ENCODE data around the gene RAD51AP2. TPM values are rescaled to one million over a fixed set of nuclear protein-coding genes. Genes with fewer than 3 reads are reported as not detected.

RAD51AP2 gene
- total RNA-seq, 1 donor, result not detected

DNA sequence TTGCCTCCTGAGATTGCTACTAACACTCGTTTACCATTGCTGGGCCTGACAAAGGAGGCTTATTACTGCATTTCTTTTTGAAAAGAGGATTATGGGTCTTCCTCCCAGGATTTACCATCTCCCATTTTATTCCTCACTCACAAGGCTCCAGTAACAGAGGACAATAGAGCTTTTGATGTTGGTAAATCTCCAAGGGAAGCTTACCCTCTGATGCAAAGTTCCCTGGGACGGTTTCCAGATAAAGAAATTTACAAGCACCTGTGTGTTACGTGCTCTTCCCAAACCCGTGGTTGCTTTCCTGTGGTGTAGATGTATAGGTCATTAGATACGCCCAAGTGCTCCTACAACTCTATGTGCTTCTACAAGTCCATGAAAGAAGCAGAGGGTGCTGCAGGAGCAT, 39.4 kb upstream of the RAD51AP2 start:
- Histone ChIP-seq H3K36me3 (ENCODE audit: insufficient read depth, low read length) (no peaks in the 10 kb centered on the region), H3K27me3 (ENCODE audit: insufficient read depth, low read length) (peaks cover 2% of the 10 kb centered on the region), H3K4me2 (ENCODE audit: insufficient read depth, low read length) (no peak overlapping the region), H3K4me1 (ENCODE audit: insufficient read depth, low read length) (no peaks in the 10 kb centered on the region), H3K27ac (ENCODE audit: low read depth, low read length) (no peak overlapping the region), H3K4me3 (ENCODE audit: insufficient read depth, low read length) (no peak overlapping the region), H3K9me3 (ENCODE audit: low read depth, low read length) (no peaks in the 10 kb centered on the region), H4K20me1 (ENCODE audit: insufficient read depth, low read length) (no peaks in the 10 kb centered on the region), H2AFZ (ENCODE audit: low read length) (no peak overlapping the region), H3K79me2 (ENCODE audit: insufficient read depth, low read length) (no peaks in the 10 kb centered on the region)
- DNase-seq (ENCODE audit: insufficient read length, low spot score, missing footprints), result no peak
- TF ChIP-seq, protein P1, sequence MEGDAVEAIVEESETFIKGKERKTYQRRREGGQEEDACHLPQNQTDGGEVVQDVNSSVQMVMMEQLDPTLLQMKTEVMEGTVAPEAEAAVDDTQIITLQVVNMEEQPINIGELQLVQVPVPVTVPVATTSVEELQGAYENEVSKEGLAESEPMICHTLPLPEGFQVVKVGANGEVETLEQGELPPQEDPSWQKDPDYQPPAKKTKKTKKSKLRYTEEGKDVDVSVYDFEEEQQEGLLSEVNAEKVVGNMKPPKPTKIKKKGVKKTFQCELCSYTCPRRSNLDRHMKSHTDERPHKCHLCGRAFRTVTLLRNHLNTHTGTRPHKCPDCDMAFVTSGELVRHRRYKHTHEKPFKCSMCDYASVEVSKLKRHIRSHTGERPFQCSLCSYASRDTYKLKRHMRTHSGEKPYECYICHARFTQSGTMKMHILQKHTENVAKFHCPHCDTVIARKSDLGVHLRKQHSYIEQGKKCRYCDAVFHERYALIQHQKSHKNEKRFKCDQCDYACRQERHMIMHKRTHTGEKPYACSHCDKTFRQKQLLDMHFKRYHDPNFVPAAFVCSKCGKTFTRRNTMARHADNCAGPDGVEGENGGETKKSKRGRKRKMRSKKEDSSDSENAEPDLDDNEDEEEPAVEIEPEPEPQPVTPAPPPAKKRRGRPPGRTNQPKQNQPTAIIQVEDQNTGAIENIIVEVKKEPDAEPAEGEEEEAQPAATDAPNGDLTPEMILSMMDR (IDR thresholded peaks at IDR 0.05; ENCODE audit: extremely low read depth, low read depth, low read length), result no peak

- no peak overlapping the region for H3K4me2 ChIP-seq (ENCODE audit: insufficient read depth, low read length)
- H3K79me2 ChIP-seq (ENCODE audit: insufficient read depth, low read length), result no peaks in the 10 kb centered on the region
- no peak overlapping the region for H3K4me3 ChIP-seq (ENCODE audit: insufficient read depth, low read length)
- TF ChIP-seq, protein P1 (IDR thresholded peaks at IDR 0.05; ENCODE audit: extremely low read depth, low read depth, low read length), result no peak
- H3K4me1 ChIP-seq (ENCODE audit: insufficient read depth, low read length), result no peaks in the 10 kb centered on the region
- no peaks in the 10 kb centered on the region for H3K36me3 ChIP-seq (ENCODE audit: insufficient read depth, low read length)
- H3K9me3 ChIP-seq (ENCODE audit: low read depth, low read length), result no peaks in the 10 kb centered on the region
- H2AFZ ChIP-seq (ENCODE audit: low read length), result no peak overlapping the region
- no peak for DNase-seq (ENCODE audit: insufficient read length, low spot score, missing footprints)
- H4K20me1 ChIP-seq (ENCODE audit: insufficient read depth, low read length), result no peaks in the 10 kb centered on the region
- no peak overlapping the region for H3K27ac ChIP-seq (ENCODE audit: low read depth, low read length)
- H3K27me3 ChIP-seq (ENCODE audit: insufficient read depth, low read length), result no peaks in the 10 kb centered on the region
Observed at GRCh38 chr2:17555150-17555549, 36.9 kb upstream of the RAD51AP2 start.

GRCh38 chr2:17550907-17551306, 32.7 kb upstream of the RAD51AP2 start:
- TF ChIP-seq, protein P1 (IDR thresholded peaks at IDR 0.05; ENCODE audit: extremely low read depth, low read depth, low read length), result no peak
- H3K4me2 ChIP-seq (ENCODE audit: insufficient read depth, low read length), result no peak overlapping the region
- H3K27me3 ChIP-seq (ENCODE audit: insufficient read depth, low read length), result peaks cover 2% of the 10 kb centered on the region
- H3K9me3 ChIP-seq (ENCODE audit: low read depth, low read length), result no peaks in the 10 kb centered on the region
- no peak overlapping the region for H2AFZ ChIP-seq (ENCODE audit: low read length)
- no peaks in the 10 kb centered on the region for H3K79me2 ChIP-seq (ENCODE audit: insufficient read depth, low read length)
- H3K4me3 ChIP-seq (ENCODE audit: insufficient read depth, low read length), result no peak overlapping the region
- H3K36me3 ChIP-seq (ENCODE audit: insufficient read depth, low read length), result no peaks in the 10 kb centered on the region
- no peak for DNase-seq (ENCODE audit: insufficient read length, low spot score, missing footprints)
- no peak overlapping the region for H3K27ac ChIP-seq (ENCODE audit: low read depth, low read length)
- H4K20me1 ChIP-seq (ENCODE audit: insufficient read depth, low read length), result no peaks in the 10 kb centered on the region
- H3K4me1 ChIP-seq (ENCODE audit: insufficient read depth, low read length), result no peaks in the 10 kb centered on the region

GRCh38 chr2:17547737-17548136, 29.5 kb upstream of the RAD51AP2 start:
- peaks cover 11% of the 10 kb centered on the region for H3K27me3 ChIP-seq (ENCODE audit: insufficient read depth, low read length)

More at GRCh38 chr2:17547737-17548136, 29.5 kb upstream of the RAD51AP2 start:
- DNase-seq (ENCODE audit: insufficient read length, low spot score, missing footprints), result no peak
- no peaks in the 10 kb centered on the region for H3K9me3 ChIP-seq (ENCODE audit: low read depth, low read length)
- TF ChIP-seq, protein P1 (IDR thresholded peaks at IDR 0.05; ENCODE audit: extremely low read depth, low read depth, low read length), result no peak
- peaks cover 5% of the 10 kb centered on the region for H3K4me1 ChIP-seq (ENCODE audit: insufficient read depth, low read length)
- no peak overlapping the region for H3K4me2 ChIP-seq (ENCODE audit: insufficient read depth, low read length)
- H3K36me3 ChIP-seq (ENCODE audit: insufficient read depth, low read length), result no peaks in the 10 kb centered on the region
- no peak overlapping the region for H3K27ac ChIP-seq (ENCODE audit: low read depth, low read length)
- H4K20me1 ChIP-seq (ENCODE audit: insufficient read depth, low read length), result no peaks in the 10 kb centered on the region
- H3K79me2 ChIP-seq (ENCODE audit: insufficient read depth, low read length), result no peaks in the 10 kb centered on the region
- no peak overlapping the region for H2AFZ ChIP-seq (ENCODE audit: low read length)
- no peak overlapping the region for H3K4me3 ChIP-seq (ENCODE audit: insufficient read depth, low read length)

Measured in osteoblast (primary cell).